Activated gamma-delta T cell (primary cell): ENCODE results near the gene BOLA3.
"Not testable (repeated sequence)": the region's sequence is repeated elsewhere in the genome, so short reads cannot be mapped to it uniquely, and the experiment has no call there.

Experiments
- DNase-seq: peaks from one replicate; lab custom pipeline; 2025; lab: John Stamatoyannopoulos, UW
- total RNA-seq, 2 donors: gene quantifications; one replicate each; lab custom pipeline; 2026; lab: John Stamatoyannopoulos, UW

Gene BOLA3, protein sequence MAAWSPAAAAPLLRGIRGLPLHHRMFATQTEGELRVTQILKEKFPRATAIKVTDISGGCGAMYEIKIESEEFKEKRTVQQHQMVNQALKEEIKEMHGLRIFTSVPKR
- total RNA-seq, result 5.0 to 6.7 reads per million in 2 donors

DNA sequence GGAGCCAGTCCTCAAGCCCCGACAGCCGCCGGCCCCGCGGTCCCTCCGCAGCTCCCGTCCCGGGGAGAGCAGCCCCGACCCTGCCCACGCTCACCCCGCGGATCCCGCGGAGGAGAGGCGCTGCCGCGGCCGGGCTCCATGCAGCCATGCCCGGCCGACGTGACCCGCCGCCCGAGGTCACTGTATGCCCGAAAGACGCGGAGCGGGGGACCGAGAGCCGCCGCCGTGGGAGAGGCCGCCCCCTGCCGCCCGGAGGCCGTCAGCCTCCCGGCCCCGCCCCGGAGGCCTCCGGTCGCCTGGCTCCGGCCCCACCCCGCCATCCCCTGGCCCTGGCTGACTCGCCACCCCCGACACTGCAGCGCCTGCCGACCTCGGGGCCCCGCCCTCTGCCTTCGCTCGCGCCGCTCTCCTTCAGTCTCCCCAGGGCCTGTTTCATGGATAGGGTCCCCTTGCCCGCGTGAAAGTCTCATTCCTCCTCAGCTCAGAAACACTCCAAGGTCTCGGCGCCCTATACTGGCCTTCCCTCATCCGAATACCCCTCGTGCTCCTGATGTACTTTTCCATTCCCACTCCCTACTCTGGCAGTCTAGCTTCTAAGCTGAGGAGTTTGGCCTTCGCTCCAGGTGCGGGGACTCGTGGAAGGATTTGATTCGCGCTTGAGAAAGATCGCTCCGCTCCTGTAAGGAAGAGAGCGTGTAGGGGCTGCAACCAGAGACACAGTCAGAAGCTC lies at the start of gene BOLA3:
Gene BOLA3, minus strand, starts transcription at position 186 of the 730 bp plus-strand sequence. Its CDS starts 38 bp downstream, at position 148.
- DNase-seq, result peak; percentile 71

- DNase-seq, result no peak
Observed at GRCh38 chr2:74197049-74197448, 49.3 kb upstream of the BOLA3 start.

GRCh38 chr2:74194799-74195198 lies 47.1 kb upstream of the BOLA3 start:
- no peak for DNase-seq

GRCh38 chr2:74191596-74192380 lies 44.1 kb upstream of the BOLA3 start:
- DNase-seq, result no peak

GRCh38 chr2:74188696-74189095 lies 41.0 kb upstream of the BOLA3 start:
- no peak for DNase-seq

GRCh38 chr2:74188018-74188601 lies 40.4 kb upstream of the BOLA3 start:
- no peak for DNase-seq

- DNase-seq, result not testable (repeated sequence)
Observed at GRCh38 chr2:74186706-74187105, 39.0 kb upstream of the BOLA3 start.

- DNase-seq, result no peak
Observed at GRCh38 chr2:74186038-74186437, 38.3 kb upstream of the BOLA3 start.

- no peak for DNase-seq
Observed at GRCh38 chr2:74183878-74184277, 36.2 kb upstream of the BOLA3 start.

- DNase-seq, result no peak
Observed at GRCh38 chr2:74181739-74182138, 34.0 kb upstream of the BOLA3 start.

DNA sequence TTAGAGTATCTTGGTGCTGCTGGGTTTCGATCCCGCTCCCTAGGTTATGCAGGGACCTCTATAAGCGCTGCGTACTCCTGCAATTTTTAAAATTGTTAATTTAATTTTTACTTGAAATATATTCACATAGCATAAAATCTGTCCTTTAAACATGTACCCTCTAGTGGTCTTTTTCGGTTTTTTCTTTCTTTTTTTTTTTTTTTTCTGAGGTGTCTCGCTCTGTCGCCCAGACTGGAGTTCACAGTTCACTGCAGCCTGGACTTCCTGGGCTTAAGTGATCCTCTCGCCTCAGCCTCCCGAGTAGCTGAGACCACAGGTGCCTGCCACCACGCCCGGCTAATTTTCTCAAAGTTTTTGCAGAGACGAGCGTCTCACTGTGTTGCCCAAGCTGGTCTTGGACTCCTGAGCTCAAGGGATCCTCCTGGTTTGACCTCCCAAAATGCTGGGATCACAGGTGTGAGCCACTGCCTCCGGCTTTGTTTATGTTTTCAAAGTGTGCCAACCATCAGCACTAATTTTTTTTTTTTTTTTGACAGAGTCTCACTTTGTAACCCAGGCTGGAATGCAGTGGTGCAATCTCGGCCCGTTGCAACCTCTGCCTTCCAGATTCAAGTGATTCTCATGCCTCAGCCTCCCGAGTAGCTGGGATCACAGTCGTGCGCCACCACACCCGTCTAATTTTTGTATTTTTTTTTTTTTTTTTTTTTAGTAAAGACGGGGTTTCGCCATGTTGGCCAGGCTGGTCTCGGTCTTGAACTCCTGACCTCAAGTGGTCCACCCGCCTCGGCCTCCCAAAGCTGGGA lies 31.6 kb upstream of the BOLA3 start:
- no peak for DNase-seq

DNA sequence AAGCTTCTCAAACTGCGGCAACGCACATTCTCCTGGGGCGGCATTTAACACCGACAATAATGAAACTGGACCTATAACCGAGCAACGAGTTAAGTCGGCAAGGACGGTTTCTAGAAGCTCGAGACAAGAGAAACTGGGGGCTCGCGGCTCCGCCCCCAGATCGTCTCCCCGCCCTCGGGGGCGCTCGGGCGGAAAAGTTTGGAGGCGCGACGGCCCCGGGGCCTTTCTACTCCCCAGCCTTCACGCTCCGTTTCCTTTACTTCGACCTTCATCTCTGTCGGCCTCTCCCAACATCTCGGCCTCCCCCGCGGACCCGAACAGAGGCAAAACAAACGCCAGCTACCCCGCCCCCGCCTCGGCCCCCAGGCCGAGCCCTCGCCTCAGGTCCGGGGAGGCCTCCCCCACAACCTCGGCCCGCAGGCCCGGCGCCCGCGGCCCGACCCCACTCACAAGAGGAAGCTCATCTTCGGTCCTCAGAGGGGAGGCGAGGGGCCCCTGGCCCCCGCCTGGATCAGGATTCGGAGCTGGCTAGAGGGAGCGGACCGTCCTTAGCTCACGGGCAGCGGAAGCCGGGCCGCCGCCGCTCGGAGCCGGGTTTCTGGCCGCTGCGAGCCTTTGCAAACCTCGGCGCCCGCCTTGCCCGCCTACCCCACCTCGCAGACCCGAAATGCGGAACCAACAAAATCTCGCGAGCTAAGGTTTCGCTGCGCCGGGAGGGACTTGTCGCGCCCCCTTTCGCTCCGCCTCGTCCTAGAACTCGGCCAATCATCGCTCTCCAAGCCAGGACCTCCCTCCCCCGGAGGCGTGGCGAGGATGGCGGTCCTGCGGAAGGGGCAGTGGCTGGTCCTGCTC lies 30.7 kb upstream of the BOLA3 start, which contains the start of gene MOB1A:
Gene MOB1A, minus strand, starts transcription at position 669 of the 852 bp plus-strand sequence. Its CDS starts 205 bp downstream, at position 464.
- DNase-seq, result peak; percentile 82

DNA sequence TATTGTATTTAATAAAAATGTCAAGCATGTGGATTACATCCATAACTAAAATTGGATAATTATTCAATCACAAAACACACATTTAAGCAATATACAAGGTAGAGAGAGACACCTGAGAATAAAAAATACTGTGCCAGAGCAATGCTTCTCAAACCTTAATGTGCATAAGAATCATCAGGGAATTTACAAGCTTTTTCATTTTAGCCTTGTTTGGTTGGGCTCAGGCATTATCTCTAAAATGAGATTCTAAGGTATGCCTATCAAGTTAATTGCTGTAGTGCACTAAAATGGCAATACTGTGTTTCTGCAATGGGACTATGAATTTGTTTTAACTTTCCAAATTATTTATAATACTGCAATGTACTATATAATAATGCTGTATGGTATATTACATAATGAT lies 30.0 kb upstream of the BOLA3 start:
- DNase-seq, result no peak

GRCh38 chr2:74174909-74175308 lies 27.2 kb upstream of the BOLA3 start:
- DNase-seq, result no peak

DNA sequence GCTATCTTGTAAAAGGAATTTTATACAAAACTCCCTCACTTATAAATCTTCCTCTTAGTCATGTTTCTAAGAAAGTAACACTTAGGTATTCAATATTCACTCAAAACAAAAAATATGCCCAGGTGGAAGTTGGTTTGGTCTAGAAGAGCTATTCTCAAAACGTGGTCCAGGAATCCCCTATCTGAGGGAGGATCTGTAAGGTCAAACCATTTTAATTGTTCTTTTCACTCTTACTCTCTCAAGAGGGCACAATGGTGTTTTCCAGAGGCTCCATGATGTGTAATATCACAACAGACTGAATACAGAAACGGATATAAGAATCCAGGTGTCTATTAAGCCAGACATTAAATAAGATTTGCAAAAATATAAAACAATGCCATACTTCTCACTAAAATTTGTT lies 21.0 kb upstream of the BOLA3 start:
- no peak for DNase-seq

- DNase-seq, result no peak
Observed at GRCh38 chr2:74164761-74165160, 17.0 kb upstream of the BOLA3 start.

- DNase-seq, result no peak
Observed at GRCh38 chr2:74162951-74163350, 15.2 kb upstream of the BOLA3 start.

DNA sequence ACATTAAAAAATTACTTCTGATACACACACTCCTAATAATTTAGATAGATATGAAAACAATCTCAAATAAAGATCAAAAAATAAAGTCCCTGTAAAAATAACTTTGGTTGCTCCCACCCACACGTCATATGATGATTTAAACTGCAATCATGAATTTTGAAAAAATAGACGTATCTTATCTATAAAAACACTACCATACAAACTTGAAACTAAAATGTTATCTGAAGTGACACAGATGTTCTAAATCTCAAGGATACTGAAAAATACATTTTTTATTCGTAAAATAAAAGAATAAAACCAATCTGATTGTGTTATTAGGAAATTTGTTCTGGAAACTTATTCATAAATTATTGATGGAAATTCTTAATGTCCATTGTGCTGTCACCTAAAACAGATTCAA lies 8.1 kb upstream of the BOLA3 start:
- DNase-seq, result no peak

- DNase-seq, result no peak
Observed at GRCh38 chr2:74152954-74153353, 5.2 kb upstream of the BOLA3 start.

- DNase-seq, result no peak
Observed at GRCh38 chr2:74149570-74150319, 2.0 kb upstream of the BOLA3 start.
